ENCODE data around the gene HNF1A. TPM values are rescaled to one million over a fixed set of nuclear protein-coding genes. Genes with fewer than 3 reads are reported as not detected.

HNF1A gene
- polyA plus RNA-seq, 4 donors: 23.0 to 71.3 (median 37.2) TPM

DNA sequence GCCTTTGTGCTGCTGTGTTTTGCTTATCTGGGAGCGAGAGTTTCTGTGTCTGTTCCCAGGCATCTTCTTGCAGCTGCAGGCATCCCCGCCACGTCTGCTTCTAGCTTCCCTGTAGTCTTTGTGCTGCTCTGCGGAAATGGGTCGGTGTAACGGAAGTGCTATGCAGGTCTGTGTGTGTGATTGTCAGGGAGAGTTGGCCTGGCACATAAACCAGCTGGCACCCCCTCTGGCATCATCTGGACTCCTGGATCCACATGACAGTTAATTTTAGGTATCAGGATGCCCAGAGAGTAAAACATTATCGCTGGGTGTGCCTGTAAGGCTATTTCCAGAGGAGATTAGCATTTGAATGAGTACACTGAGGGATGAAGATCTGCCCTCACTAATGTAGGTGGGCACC lies 70.1 kb downstream of the HNF1A start:
- no peak for FAIRE-seq
- no peaks in the 10 kb centered on the region for H3K4me1 ChIP-seq (ENCODE audit: control insufficient read depth in 3 of 3, insufficient read depth in 2 of 3, low read depth in 1 of 3, low read length in 2 of 3)
- peak in 1 of 2 donors; percentile 14 for DNase-seq
- no peaks in the 10 kb centered on the region for H3K9me3 ChIP-seq (ENCODE audit: control insufficient read depth in 2 of 2, insufficient read depth in 1 of 2, low read depth in 1 of 2, low read length in 1 of 2)
- 37 to 68% (median 55%) methylated on average over 7 of the region's 7 CpGs for WGBS, 3 donors
- H3K36me3 ChIP-seq (ENCODE audit: control insufficient read depth in 3 of 3, insufficient read depth in 2 of 3, low read depth in 1 of 3, low read length in 3 of 3): no peaks in the 10 kb centered on the region
- no peak overlapping the region for H3K4me3 ChIP-seq (ENCODE audit: low read depth in 1 of 3, low read length in 3 of 3)
- H3K27me3 ChIP-seq (ENCODE audit: control insufficient read depth in 3 of 3, insufficient read depth in 3 of 3, low read length in 3 of 3): peaks cover 0 to 3% (median 0%) of the 10 kb centered on the region in 3 donors
- H3K27ac ChIP-seq (ENCODE audit: low read depth in 1 of 3, low read length in 2 of 3): no peak overlapping the region

DNA sequence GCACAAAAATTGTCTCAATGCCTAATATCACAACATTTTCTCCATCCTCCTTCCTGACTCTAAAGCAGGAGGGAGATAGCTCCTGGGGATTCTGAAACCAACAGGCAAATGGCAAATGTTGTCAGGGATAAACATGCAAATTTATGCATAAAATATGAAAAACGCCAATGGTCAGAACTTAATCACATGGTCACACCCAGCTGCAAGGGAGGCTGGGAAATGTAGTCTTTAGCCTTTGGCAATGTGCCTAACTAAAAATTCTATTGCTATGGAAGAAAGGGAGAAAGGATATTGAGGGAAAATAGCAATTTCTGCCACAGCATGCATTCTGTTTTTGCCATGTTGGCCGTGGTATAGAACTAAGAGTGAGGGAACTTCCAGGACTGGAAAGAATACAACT lies 72.4 kb downstream of the HNF1A start:
- Histone ChIP-seq H3K9me3 (ENCODE audit: control insufficient read depth in 2 of 2, insufficient read depth in 1 of 2, low read depth in 1 of 2, low read length in 1 of 2) (no peaks in the 10 kb centered on the region), H3K4me1 (ENCODE audit: control insufficient read depth in 3 of 3, insufficient read depth in 2 of 3, low read depth in 1 of 3, low read length in 2 of 3) (no peaks in the 10 kb centered on the region), H3K27ac (ENCODE audit: low read depth in 1 of 3, low read length in 2 of 3) (no peak overlapping the region), H3K27me3 (ENCODE audit: control insufficient read depth in 3 of 3, insufficient read depth in 3 of 3, low read length in 3 of 3) (peaks cover 0 to 3% (median 0%) of the 10 kb centered on the region in 3 donors), H3K4me3 (ENCODE audit: low read depth in 1 of 3, low read length in 3 of 3) (no peak overlapping the region), H3K36me3 (ENCODE audit: control insufficient read depth in 3 of 3, insufficient read depth in 2 of 3, low read depth in 1 of 3, low read length in 3 of 3) (no peaks in the 10 kb centered on the region)
- no peak for DNase-seq
- no peak for FAIRE-seq
- 63 to 76% (median 70%) methylated on average over 2 of the region's 2 CpGs for WGBS, 3 donors

Other genes with a start within 250 kb of the HNF1A start
- 10 to 100 TPM in 2 of 4 donors, 1 to 10 TPM in 2; 8.4 to 57.8 (median 13.7) TPM for gene SPPL3, start 74.2 kb upstream of the HNF1A start, polyA plus RNA-seq
- gene C12orf43, start 37.9 kb downstream of the HNF1A start, polyA plus RNA-seq: 10 to 100 TPM in 1 of 4 donors, 1 to 10 TPM in 3; 4.5 to 11.4 (median 7.2) TPM
- gene OASL, start 60.7 kb downstream of the HNF1A start, polyA plus RNA-seq: 1 to 10 TPM in 3 of 4 donors, under 1 TPM in 1; 0.56 to 3.0 (median 2.0) TPM
- under 1 TPM in 3 of 4 donors, not detected in 1; 0.27 to 0.66 (median 0.62) TPM for gene P2RX7, start 154.3 kb downstream of the HNF1A start, polyA plus RNA-seq
- gene P2RX4, start 231.6 kb downstream of the HNF1A start, polyA plus RNA-seq: 100 to 1,000 TPM in 1 of 4 donors, 10 to 100 TPM in 3; 17.5 to 129 (median 43.5) TPM